Stimulated activated CD4-positive, alpha-beta T cell treated with anti-CD3 and anti-CD28 coated beads, Interleukin-1b, Interleukin-23, amount 100 ng/mL, for 48 hours (primary cell): ENCODE data around the gene P2RX3.
A peak's percentile ranks its signal among the peaks of the same experiment; 100 is the strongest.
"Not testable (repeated sequence)": the region's sequence is repeated elsewhere in the genome, so short reads cannot be mapped to it uniquely, and the experiment has no call there.

Source experiments
- DNase-seq: peaks from one replicate; pipeline ENCODE4 v3.0.0-alpha.2; 2020

Gene P2RX3

GRCh38 chr11:57338142-57338541 is at the start of gene P2RX3:
P2RX3 (plus strand) TSS chr11:57338352; CDS start chr11:57338551, 199 bp downstream.
- DNase-seq = no peak

DNA sequence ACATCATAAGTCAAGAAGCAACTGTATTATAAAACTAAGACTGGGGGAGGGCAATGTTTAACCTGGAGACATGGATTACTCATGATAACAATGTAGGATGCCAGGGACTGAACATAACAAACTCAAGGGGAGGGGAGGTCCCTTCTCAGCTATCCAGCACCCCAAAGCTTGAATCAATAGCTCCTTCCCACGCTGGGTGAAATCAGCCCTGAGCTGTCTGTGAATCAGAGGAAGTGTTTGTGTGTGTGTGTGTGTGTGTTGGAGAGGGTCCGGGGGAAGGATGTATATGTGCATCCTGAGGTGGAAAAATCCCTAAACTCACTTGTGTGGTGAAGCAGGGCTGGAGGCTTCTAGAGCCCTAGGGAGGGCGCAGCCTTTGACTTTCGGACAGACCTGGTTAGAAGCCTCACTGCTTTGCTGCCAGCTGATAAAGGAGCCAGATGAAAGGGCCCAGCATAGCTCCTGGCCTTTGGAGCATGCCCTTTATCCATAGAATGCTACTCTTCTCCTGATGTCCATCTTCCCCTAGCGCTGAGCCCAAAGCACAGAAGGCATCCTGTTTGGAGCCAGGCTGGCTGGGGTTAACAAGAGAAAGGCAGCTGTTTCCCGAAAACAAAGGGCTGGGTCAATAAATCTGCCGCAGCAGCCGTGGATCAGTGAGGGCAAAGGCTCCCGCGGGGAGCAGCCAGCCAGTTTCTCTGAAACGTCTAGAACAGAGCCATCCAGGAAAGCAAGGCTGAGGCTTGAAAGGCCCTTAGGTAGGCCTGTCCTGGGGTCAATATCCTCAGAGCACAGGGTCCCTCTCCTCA is 49.2 kb upstream of the P2RX3 start:
- peak; percentile 26 for DNase-seq

- no peak for DNase-seq
Observed at GRCh38 chr11:57290288-57290687, 47.9 kb upstream of the P2RX3 start.

GRCh38 chr11:57294225-57295131 is 43.7 kb upstream of the P2RX3 start:
- no peak for DNase-seq

DNA sequence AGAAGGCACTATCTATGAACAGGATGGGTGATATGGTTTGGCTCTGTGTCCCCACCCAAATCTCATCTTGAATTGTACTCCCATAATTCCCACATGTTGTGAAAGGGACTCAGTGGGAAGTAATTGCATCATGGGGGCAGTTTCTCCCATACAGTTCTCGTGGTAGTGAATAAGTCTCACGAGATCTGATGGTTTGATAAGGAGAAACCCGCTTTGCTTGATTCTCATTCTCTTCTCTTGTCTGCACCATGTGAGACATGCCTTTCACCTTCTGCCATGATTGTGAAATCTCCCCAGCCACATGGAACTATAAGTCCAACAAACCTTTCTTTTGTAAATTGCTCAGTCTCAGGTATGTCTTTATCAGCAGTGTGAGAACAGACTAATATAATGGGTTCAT is 41.9 kb upstream of the P2RX3 start:
- not testable (repeated sequence) for DNase-seq

GRCh38 chr11:57297221-57297620 is 40.9 kb upstream of the P2RX3 start:
- no peak for DNase-seq

GRCh38 chr11:57299150-57299737 is 38.9 kb upstream of the P2RX3 start:
- no peak for DNase-seq

DNA sequence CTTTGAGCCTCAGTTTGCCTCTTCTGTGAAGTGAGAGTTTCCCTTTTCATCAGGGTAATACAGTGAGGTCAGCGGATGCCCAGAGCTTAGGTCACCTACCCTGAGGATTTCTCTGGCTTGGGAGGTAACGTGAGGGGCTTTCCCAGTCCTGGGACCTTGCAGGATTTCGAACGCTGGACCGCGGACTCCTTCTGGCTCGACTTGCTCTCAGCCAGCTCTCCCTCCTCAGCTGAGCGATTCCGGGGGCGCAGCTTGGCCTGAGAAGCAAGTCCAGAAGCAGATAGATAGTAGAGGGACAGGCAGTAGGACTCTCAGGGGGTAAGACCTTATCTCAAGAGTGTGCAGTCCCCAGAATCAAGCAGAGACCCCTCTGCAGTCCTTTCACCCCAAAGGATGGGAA is 37.4 kb upstream of the P2RX3 start:
- DNase-seq = no peak

- no peak for DNase-seq
Observed at GRCh38 chr11:57301711-57302423, 36.3 kb upstream of the P2RX3 start.

GRCh38 chr11:57302489-57302888 is 35.7 kb upstream of the P2RX3 start:
- DNase-seq = no peak

- no peak for DNase-seq
Observed at GRCh38 chr11:57303280-57303989, 34.7 kb upstream of the P2RX3 start.

- no peak for DNase-seq
Observed at GRCh38 chr11:57303990-57304579, 34.1 kb upstream of the P2RX3 start.

DNA sequence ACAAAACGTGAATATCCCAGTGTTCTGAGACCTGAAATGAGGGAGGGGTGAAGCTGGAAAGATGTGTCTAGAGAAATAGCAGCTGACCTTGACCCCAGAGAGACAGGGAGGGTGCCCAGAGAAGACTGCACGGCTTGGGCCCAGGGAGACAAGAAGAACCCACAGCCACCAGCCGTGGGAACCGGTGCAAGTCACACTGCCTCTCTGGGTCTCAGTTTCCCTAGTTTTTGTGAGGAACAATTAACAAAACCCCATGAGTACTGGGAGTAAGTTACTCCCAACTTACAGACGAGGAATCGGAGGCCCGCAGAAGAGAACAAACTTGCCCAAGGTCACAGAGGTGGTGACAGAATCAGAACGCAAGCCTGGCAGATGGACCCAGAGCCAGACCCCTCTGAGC is 32.6 kb upstream of the P2RX3 start:
- no peak for DNase-seq

DNA sequence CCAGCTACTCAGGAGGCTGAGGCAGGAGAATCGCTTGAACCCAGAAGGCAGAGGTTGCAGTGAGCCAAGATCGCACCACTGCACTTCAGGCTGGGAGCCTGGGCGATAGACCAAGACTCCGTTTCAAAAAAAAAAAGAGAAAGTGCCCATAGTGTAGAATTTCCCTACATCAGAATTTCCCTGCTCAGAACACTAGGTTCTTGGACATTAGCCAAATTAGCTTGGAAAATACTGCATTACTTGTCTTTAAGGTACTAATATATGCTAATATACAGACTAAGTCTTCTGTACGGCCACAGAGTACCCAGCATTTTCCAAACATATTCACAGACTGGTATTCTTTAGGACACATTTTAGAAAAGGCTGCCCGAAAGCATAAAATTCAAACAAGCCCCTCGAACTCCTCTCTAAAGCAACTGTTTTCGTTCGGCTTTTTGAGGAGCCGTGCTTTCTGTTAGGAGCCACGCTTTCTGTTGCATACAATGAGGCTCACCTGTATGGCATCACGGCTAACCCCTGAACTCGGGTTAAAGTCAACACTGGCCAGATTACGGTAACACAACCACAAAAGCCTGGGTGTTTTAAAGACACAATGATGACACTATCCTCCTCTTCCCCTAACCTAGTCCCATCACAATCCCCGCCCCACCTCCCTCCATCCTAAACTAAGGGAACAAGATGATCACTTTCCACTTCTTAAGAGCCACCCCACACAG is 31.8 kb upstream of the P2RX3 start:
- DNase-seq = no peak

DNA sequence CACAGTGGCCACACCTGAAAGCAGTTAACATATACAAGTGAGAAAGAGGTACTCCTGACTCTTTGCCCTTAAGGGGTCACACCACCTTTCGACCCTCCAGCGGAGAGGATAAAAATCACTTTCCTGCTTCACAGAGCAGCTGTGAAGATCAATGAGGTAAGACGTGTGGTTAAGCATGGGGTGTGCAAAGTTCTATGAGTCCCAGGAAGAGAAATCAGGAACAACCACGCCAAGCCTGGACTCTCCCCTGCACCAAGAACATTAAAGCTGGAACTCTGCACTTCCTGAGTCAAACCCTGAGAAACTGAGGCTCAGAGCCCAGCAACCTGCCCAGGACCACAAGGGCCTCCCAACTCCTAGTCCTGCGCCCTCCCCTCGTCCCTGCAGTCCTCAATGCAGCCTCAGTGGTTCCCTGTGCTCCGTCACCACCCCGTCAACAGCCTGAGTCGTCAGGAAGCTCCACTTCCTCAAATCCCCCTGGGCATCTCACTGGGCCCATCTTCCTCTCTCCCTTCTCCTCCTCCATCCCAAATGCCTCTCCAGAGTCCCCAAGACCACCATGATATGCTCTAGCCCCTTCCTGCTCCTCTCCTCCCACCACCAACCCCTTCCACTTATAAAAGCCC is 31.1 kb upstream of the P2RX3 start:
- DNase-seq = no peak

DNA sequence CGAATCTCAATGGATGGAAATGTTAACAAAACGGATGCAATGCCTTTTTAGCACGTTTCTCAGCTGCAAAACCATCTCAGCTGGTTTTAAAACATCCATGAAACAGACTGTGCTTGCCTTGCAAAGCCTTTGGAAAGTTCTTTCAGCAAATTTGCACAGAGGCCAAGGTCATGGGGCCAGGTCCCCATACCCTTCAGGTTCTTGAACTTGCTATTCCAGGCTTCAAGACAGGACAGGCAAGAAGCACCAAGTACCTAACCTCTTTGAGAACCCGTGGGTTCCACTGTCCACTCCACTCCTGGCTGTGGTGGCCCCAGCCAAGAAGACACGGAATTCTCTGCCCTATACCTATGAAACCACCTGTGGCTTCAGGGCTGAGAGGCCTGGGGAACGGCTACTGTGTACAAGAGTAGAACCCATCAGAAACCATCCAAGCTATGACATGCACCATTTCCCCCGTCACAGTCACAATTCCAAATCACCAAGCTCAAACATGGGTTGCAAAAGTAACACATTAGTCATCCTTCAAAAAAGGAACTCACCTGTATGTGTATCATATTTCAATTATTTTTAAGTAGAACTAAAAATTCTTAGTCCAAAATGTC is 30.4 kb upstream of the P2RX3 start:
- DNase-seq = no peak

GRCh38 chr11:57308426-57309060 is 29.6 kb upstream of the P2RX3 start:
- no peak for DNase-seq

DNA sequence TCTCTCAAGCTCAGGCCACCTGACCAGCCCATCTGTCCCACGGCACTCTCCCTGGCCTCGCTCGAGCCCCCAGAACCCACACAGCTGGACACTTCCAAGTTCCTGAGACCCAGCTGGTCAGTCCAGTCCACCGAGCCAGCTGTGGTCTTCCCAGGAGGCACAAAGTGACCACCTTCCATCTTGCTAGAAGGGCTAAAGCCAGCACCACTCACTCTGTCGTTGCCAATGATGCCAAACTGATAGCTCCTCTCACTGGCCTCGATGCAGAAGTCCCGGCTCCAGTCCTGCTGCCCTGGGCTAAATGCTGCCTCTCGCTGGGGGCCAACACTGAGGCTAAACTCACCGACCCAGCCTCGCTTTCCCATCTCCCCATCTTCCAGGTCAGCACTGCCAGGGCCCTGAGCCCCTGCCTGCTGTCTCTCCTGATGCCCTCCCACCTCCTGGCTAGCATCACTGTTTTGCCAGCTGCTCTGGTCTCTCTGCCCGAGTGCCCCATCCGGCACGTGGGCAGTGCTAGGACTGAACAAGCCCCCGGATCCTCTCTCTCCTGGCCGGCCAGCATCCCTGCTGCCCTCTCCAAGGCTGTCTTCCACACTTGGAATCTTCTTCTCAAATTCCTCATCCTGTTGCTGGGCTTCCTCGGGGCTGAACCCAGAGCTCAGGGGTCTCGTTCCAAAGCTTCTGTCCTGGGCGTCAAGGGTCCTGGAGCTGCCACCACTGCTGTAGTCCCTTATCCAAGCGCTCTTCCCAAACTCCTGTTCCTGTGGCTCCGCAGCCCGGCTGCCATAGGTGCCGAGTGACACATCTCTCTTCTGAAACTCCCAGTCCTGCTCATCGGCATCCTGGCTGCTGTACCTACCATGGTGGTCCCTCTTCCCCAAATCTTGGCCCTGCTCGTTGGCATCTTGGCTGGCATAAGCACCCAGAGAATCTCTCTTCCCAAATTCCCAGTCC is 28.8 kb upstream of the P2RX3 start:
- DNase-seq = no peak
